GF-D8 (cell line): ENCODE results near the gene ANKRD33B.
"Not testable (repeated sequence)": the region's sequence is repeated elsewhere in the genome, so short reads cannot be mapped to it uniquely, and the experiment has no call there.

Experiments
- DNase-seq: peaks from one replicate; lab custom pipeline; 2025; lab: John Stamatoyannopoulos, UW

Gene ANKRD33B

GRCh38 chr5:10620346-10620745 lies 56.5 kb downstream of the ANKRD33B start:
- DNase-seq, result no peak

GRCh38 chr5:10621832-10622231 lies 58.0 kb downstream of the ANKRD33B start:
- peak; percentile 83 for DNase-seq

DNA sequence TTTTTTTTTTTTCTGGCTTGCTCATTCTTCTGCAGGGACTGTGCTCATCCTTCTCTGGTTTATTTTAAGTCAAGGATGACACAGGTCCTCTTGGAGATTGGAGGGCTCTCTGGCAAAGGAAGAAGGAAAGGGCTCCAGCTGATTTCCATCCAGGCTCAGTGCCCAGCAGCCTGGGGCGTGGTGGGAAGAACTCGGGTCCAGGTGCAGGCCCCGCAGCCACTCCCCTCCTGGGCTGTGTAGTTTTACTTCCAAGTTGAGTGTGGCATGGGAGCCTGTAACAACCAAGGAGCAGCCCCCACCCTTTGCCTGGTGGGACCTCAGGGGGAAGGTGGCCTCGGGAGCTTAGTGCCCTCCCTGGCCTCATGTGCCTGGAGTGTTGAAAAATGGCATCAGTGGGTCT lies 58.9 kb downstream of the ANKRD33B start:
- DNase-seq, result no peak

- no peak for DNase-seq
Measured at GRCh38 chr5:10623305-10623910, 59.5 kb downstream of the ANKRD33B start.

- no peak for DNase-seq
Measured at GRCh38 chr5:10624206-10624605, 60.3 kb downstream of the ANKRD33B start.

DNA sequence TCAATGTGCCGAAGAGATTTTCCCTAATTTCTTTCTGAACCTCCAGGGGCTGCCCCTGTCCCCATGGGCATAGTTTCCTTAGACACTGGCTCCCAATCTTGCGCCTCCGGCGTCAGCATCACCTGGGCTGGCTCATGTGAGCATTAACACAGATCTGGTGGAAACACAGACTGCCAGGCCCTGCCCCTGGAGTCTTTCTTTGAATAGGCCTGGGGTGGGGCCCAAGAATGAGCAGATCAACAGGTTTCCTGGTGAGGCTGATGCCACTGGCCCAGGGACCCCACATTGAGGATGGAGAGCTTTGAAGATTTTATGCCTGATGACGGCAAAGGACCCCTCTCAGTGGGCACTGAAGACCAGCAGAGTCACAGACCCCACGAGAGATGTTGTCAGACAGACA lies 60.8 kb downstream of the ANKRD33B start:
- DNase-seq, result no peak

DNA sequence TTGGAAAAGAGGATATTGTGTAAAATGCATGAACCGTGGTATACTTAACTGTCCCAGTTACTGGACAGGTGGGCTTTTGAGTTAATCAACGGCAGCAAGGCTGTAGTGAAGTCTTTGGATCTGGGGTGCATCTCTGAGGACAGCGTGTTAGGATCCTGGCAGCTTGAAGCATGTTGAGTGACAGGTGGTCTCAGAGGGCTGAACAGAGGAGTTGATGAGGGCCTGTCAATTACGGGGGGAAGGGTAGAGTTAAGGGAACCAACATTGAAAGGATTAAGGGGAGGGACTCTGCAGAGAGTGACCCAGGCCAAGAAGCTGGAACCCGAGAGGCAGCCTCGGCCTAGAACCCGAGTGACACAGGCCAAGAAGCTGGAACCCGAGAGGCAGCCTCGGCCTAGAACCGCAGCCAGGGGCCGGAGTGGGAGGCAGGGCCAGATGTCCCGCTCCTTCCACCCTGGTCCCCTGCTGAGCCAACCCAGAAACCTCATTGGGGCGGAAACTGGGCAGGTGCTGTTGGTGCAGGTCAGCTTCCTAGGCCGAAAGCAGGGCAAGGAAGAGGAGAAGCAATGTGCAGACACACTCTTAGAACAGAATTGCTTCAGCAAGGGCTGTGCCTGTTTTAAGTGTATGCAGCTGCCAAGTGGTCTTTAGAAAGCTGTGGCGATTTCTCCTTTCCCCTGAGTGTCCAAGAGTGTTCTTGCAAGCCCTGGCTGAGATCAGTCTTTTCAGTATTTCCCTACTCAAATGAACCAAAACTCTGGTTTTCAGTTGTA lies 62.0 kb downstream of the ANKRD33B start:
- no peak for DNase-seq

GRCh38 chr5:10626473-10627013 lies 62.7 kb downstream of the ANKRD33B start:
- DNase-seq, result peak; percentile 92

DNA sequence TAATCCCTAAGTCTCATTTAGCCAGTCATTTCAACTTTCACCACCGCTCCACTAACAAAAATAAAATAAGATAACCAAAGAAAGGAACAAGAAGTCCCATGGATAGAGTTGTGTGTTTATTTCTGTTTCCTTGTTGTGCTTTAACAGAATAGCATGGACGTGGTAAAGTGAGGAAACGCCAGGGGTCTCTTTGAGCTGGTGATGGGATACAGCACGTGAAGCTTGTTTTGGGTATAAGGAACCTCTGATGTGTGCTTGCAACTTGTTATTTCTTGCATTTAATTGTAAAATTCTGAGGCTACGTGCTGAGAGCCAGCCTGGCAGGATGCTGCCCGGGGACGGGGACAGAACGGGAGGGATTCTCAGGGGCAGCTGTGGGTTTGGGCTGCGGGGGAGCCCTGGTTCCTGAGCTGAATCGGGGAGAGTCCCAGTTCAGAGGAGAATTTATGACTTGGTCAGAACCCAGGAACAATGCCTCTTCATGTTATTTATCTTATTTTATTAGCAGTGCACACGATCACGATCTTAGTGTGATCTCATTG lies 63.4 kb downstream of the ANKRD33B start:
- DNase-seq, result no peak

GRCh38 chr5:10628601-10629000 lies 64.7 kb downstream of the ANKRD33B start:
- DNase-seq, result no peak

- DNase-seq, result no peak
Measured at GRCh38 chr5:10629682-10630081, 65.8 kb downstream of the ANKRD33B start.

DNA sequence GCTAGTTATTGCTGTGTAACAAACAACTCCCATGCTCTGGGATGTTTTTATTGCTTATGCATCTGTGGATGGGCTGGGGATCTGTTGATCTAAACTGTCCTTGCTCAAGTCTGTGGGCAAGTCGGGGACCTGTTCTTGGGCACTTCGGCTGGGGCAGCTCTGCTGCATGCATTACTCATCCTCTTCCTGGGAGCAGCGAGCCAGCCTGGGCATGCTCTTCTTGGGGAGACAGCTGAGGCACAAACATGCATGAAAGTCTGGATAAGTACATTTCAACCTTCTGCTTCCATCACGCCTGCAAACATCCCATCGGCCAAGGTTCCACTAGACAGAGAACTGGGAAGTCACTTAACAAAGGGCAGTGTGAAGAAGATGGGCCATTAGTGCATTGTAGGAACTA lies 66.3 kb downstream of the ANKRD33B start:
- no peak for DNase-seq

GRCh38 chr5:10630744-10631143 lies 66.9 kb downstream of the ANKRD33B start:
- not testable (repeated sequence) for DNase-seq

DNA sequence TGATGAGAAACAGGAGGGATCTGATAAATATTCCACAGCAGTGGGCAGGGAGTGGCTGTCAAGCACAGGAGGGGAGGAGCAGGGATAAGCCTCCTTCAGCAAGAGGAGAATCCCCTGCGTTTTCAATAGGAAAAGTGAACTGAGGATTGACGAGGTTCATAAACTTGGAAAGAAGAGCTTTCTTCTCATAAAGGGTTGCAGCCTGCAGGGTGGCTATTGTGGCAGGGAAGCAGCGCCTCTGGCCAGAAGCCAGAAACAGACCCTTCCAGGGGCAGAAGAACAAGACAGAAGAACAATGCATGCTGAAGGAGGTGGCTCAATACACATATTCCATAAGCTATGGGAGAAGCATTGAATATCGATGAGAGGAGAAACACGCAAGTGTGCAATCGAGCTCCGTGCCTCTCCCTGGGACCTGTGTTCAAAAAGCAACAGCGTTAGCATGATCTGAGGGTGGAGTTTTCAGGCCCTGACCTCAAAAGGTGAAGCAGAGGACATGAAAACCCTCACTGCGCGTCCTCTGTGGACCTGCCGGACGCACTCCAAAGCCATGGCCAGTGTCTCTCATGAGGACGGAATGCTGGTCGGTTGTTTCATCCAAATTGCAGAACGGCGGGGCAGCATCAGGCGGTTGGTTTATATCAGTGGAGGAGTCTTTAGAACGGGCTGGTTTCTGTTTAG lies 67.6 kb downstream of the ANKRD33B start:
- DNase-seq, result no peak

- DNase-seq, result peak; percentile 14
Measured at GRCh38 chr5:10632110-10632761, 68.4 kb downstream of the ANKRD33B start.

GRCh38 chr5:10633271-10634049 lies 69.6 kb downstream of the ANKRD33B start:
- peak; percentile 73 for DNase-seq

- no peak for DNase-seq
Measured at GRCh38 chr5:10634050-10634449, 70.2 kb downstream of the ANKRD33B start.

- DNase-seq, result no peak
Measured at GRCh38 chr5:10634562-10634961, 70.7 kb downstream of the ANKRD33B start.

- DNase-seq, result peak; percentile 18
Measured at GRCh38 chr5:10635257-10635866, 71.5 kb downstream of the ANKRD33B start.

DNA sequence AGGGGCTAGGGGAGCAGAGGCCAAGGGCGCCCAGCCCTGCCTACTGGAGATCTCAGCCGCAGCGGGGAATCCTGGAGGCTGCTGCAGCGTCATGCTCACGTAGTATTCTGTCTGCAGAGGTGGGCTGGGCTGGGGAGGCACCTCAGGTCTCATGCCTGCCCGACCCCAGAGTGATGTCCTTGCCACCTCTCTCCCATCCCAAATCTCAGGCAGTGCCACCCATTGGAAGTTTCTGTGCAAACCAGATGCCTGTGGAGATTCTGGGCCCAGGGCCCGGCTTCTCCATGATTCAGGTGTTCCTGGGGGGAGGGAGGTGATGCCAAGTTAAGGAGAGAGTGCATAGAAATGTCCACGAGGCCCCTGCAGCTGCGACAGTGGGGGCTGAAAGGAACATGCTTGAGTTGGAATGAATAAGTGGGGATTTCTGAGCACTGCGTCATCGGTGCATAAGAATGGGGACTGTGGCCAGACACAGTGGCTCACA lies 72.0 kb downstream of the ANKRD33B start:
- DNase-seq, result no peak
